Sigmoid colon (tissue), 7 donors: ENCODE results near the gene HENMT1. TPM values are rescaled to one million over a fixed set of nuclear protein-coding genes. Genes with fewer than 3 reads are reported as not detected.
"Not testable (repeated sequence)": the region's sequence is repeated elsewhere in the genome, so short reads cannot be mapped to it uniquely, and the experiment has no call there.

Experiments
- DNase-seq: peaks from one replicate; pipeline ENCODE4 v3.0.0-alpha.2; 2019
- H3K27ac ChIP-seq, 4 donors: fragments of 200-600 bp; sonication (generic); one replicate each; pipeline ENCODE4 v1.5.1; 2016 to 2019; ENCODE audit warnings: mild to moderate bottlenecking in 1 of 4
- H3K27me3 ChIP-seq, 3 donors: fragments of 200-600 bp; sonication (generic); one replicate each; pipeline ENCODE4 v1.5.1; 2019; ENCODE audit warnings: mild to moderate bottlenecking in 1 of 3
- H3K36me3 ChIP-seq, 4 donors: fragments of 200-600 bp; sonication (generic); one replicate each; pipeline ENCODE4 v1.5.1; 2016 to 2019
- H3K4me1 ChIP-seq, 4 donors: fragments of 200-600 bp; sonication (generic); one replicate each; pipeline ENCODE4 v1.5.1; 2017 to 2019
- H3K4me3 ChIP-seq, 4 donors: fragments of 200-600 bp; sonication (generic); one replicate each; pipeline ENCODE4 v1.5.1; 2017 to 2019; ENCODE audit warnings: mild to moderate bottlenecking in 2 of 4, moderate library complexity in 1 of 4
- H3K9me3 ChIP-seq, 4 donors: fragments of 200-600 bp in 3 of 4; sonication (generic) in 3 of 4; one replicate each; pipeline versions ENCODE4 v1.5.1 to v1.6.1; 2013 to 2019
- EP300 ChIP-seq, 4 donors: sonication (generic); formaldehyde crosslinking; IDR thresholded peaks; one replicate each; pipeline ENCODE4 v1.6.1; 2017; ENCODE audit warnings: antibody characterized with exemption in 4 of 4
- POLR2A ChIP-seq, 2 donors: fragments of 450-650 bp; IDR thresholded peaks; one replicate each; pipeline ENCODE4 v1.6.1; 2016; ENCODE audit warnings: antibody characterized with exemption in 2 of 2, mild to moderate bottlenecking in 2 of 2, moderate library complexity in 2 of 2
- POLR2AphosphoS5 ChIP-seq, 4 donors: sonication (generic); formaldehyde crosslinking; IDR thresholded peaks; one replicate each; pipeline ENCODE4 v1.6.1; 2017; ENCODE audit warnings: antibody characterized with exemption in 4 of 4
- WGBS, 2 donors: extraction: QIAGEN DNeasy Blood & Tissue Kit; methylation state at CpG; one replicate each; pipeline ENCODE4 v1.1.7; 2013; 5-methylcytosine and 5-hydroxymethylcytosine counted together
- intact Hi-C: fragments of 100-400 bp; cut with DNase I; formaldehyde crosslinking; loops from one replicate; pipeline ENCODE4 v1.15.1; 2023
- polyA plus RNA-seq, 3 donors: library from polyadenylated mRNA; stranded (reverse); fragments of 200-250 nt; gene quantifications; one replicate each; pipeline ENCODE4 v1.2.3, GENCODE V29; 2013
- total RNA-seq, 4 donors: library from RNA; depleted of rRNA; stranded (reverse); fragments of >200 nt; gene quantifications; one replicate each; pipeline ENCODE4 v1.1.0, GENCODE V29; 2016
- TF ChIP-seq, protein P1 (sequence below), 4 experiments: fragments of 450-650 bp in 3 of 4; fragments of 200-600 bp in 1 of 4; IDR thresholded peaks; one replicate each; pipeline ENCODE4 v1.5.1; 2016 to 2019; ENCODE audit warnings: antibody characterized with exemption in 4 of 4, mild to moderate bottlenecking in 3 of 4, moderate library complexity in 2 of 4
- donor health status: healthy with polysubstance abuse.
- donor health status: Bipolar disorder and iron deficiency.
- donor health status: healthy.

The HENMT1 gene
- total and polyA plus RNA-seq, 7 donors, result 2.2 to 13.6 (median 3.9) TPM

DNA sequence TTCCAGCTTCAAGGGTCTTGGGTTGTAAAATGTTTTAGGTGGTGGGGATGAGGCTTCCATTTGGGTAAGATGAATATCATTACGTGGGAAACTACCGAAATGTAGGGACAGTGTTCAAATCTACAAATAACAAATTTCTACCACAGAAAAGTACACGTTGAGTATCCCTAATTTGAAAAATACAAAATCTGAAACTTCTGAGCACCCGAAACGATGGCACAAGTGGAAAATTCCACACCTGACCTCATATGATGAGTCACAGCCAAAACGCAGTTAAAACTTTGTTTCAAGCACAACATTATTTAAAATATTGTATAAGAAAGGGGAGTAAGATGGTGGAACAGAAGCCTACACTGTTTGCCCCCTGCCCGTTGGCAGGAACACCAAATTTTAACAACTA, 8.8 kb upstream of the HENMT1 start:
- no peaks in the 10 kb centered on the region for H3K9me3 ChIP-seq
- TF ChIP-seq EP300 (IDR thresholded peaks at IDR 0.05) (no peak), POLR2A (IDR thresholded peaks at IDR 0.05) (no peak), POLR2AphosphoS5 (IDR thresholded peaks at IDR 0.05) (no peak)
- TF ChIP-seq, protein P1, sequence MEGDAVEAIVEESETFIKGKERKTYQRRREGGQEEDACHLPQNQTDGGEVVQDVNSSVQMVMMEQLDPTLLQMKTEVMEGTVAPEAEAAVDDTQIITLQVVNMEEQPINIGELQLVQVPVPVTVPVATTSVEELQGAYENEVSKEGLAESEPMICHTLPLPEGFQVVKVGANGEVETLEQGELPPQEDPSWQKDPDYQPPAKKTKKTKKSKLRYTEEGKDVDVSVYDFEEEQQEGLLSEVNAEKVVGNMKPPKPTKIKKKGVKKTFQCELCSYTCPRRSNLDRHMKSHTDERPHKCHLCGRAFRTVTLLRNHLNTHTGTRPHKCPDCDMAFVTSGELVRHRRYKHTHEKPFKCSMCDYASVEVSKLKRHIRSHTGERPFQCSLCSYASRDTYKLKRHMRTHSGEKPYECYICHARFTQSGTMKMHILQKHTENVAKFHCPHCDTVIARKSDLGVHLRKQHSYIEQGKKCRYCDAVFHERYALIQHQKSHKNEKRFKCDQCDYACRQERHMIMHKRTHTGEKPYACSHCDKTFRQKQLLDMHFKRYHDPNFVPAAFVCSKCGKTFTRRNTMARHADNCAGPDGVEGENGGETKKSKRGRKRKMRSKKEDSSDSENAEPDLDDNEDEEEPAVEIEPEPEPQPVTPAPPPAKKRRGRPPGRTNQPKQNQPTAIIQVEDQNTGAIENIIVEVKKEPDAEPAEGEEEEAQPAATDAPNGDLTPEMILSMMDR (IDR thresholded peaks at IDR 0.05), result no peak
- H3K36me3 ChIP-seq, result no peaks in the 10 kb centered on the region
- no peak overlapping the region for H3K27ac ChIP-seq
- H3K4me3 ChIP-seq, result no peak overlapping the region
- H3K27me3 ChIP-seq, result no peaks in the 10 kb centered on the region
- H3K4me1 ChIP-seq, result no peaks in the 10 kb centered on the region
- intact Hi-C loops, result no loop called here
- WGBS, 2 donors, result 78 to 79% methylated on average over 7 of the region's 7 CpGs
- no peak for DNase-seq

DNA sequence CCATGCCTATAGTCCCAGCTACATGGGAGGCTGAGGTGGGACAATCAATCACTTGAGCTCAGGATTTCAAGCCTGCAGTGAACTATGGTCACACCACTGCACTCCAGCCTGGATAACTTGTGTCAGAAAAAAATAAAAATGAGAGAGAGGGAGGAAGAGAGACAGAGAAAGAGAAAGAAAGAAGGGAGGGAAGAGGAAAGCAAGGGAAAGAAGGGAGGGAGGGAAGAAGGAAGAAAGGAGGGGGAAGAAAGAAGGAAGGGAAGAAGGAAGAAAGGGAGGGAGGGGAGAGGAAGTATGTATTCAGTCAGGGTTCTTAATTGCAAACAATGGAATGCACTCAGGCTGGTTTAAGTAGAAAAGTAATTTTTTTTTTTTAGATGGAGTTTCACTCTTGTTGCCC, 7.9 kb upstream of the HENMT1 start:
- no peaks in the 10 kb centered on the region for H3K4me1 ChIP-seq
- intact Hi-C loops, result no loop called here
- no peak for DNase-seq

DNA sequence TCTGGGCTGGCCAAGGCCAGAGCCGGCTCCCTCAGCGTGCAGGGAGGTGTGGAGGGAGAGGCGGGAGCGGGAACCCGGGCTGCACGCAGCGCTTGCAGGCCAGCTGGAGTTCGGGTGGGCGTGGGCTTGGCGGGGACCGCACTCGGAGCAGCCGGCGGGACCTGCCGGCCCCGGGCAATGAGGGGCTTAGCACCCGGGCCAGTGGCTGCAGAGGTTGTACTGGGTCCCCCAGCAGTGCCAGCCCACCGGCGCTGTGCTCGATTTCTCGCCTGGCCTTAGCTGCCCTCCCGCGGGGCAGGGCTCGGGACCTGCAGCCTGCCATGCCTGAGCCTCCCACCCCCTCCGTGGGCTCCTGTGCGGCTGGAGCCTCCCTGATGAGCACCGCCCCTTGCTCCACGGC, 6.5 kb upstream of the HENMT1 start:
- intact Hi-C loops, H3K4me3 ChIP-seq, H3K4me1 ChIP-seq, H3K36me3 ChIP-seq, H3K27ac ChIP-seq, DNase-seq, H3K9me3 ChIP-seq, H3K27me3 ChIP-seq: not testable (repeated sequence)
- 97 to 98% methylated on average over 28 of the region's 28 CpGs for WGBS, 2 donors

More for the DNA sequence above, 7.9 kb upstream of the HENMT1 start:
- Histone ChIP-seq H3K27ac (no peak overlapping the region), H3K27me3 (no peaks in the 10 kb centered on the region), H3K36me3 (no peaks in the 10 kb centered on the region), H3K4me3 (no peak overlapping the region), H3K9me3 (no peaks in the 10 kb centered on the region)
- TF ChIP-seq, protein P1 (IDR thresholded peaks at IDR 0.05), result no peak
- TF ChIP-seq EP300 (IDR thresholded peaks at IDR 0.05) (no peak), POLR2AphosphoS5 (IDR thresholded peaks at IDR 0.05) (no peak), POLR2A (IDR thresholded peaks at IDR 0.05) (no peak)

DNA sequence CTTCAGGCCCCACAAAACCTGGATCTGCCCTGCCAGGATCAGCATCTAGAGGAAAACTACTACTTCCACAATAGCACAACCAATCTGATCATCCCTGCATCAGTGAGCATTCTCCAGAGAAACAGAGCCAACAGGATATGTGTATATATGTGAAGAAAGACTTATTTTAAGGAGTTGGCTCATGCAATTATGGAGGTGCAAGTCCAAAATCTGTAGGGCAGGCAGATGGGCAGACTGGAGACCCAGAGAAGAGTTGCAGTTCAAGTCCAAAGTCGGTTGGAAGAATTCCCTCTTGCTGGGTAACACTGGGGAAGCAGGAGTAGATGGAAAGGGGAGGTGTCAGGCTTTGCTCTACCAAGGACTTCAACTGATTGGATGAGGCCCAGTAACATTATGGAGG, 4.9 kb upstream of the HENMT1 start:
- H3K4me3 ChIP-seq, result no peak overlapping the region
- no peaks in the 10 kb centered on the region for H3K9me3 ChIP-seq
- intact Hi-C loops, result no loop called here
- no peaks in the 10 kb centered on the region for H3K36me3 ChIP-seq
- no peak for DNase-seq
- TF ChIP-seq, protein P1 (IDR thresholded peaks at IDR 0.05), result no peak
- TF ChIP-seq POLR2AphosphoS5 (IDR thresholded peaks at IDR 0.05), result no peak
- no peak for TF ChIP-seq EP300 (IDR thresholded peaks at IDR 0.05)
- no peak for TF ChIP-seq POLR2A (IDR thresholded peaks at IDR 0.05)
- WGBS, 2 donors, result 73 to 87% methylated on average over 1 of the region's 1 CpG
- H3K27me3 ChIP-seq, result no peaks in the 10 kb centered on the region
- no peak overlapping the region for H3K27ac ChIP-seq
- peaks cover 0 to 10% (median 7%) of the 10 kb centered on the region in 4 donors for H3K4me1 ChIP-seq

DNA sequence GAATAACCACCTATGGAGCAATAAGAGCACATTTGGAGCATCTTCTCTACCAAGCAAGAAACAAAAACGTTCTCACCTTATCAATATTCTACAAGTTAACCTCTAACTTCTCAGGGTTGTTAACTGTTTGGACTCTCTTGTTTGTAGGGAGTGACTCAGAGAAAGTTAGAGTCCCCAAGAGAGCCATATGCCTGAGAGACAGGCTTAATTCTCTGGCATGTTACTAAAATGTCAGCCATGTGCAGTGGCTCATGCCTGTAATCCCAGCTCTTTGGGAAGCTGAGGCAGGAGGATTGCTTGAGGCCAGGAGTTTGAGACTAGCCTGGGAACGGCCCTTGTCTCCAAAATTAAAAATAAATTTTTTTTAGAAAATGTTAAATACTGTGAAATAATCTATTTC, 4.2 kb upstream of the HENMT1 start:
- intact Hi-C loops, result no loop called here
- no peak for DNase-seq
- no peaks in the 10 kb centered on the region for H3K36me3 ChIP-seq
- H3K4me3 ChIP-seq, result no peak overlapping the region
- WGBS, 2 donors, result 61 to 84% methylated on average over 2 of the region's 2 CpGs
- TF ChIP-seq EP300 (IDR thresholded peaks at IDR 0.05), result no peak
- TF ChIP-seq POLR2A (IDR thresholded peaks at IDR 0.05), result no peak
- TF ChIP-seq, protein P1 (IDR thresholded peaks at IDR 0.05), result no peak
- no peak for TF ChIP-seq POLR2AphosphoS5 (IDR thresholded peaks at IDR 0.05)
- no peak overlapping the region for H3K27ac ChIP-seq
- H3K27me3 ChIP-seq, result no peaks in the 10 kb centered on the region
- H3K9me3 ChIP-seq, result no peaks in the 10 kb centered on the region
- H3K4me1 ChIP-seq, result peaks cover 0 to 10% (median 7%) of the 10 kb centered on the region in 4 donors
